ENCODE measurements around the gene ASB3.
A peak's percentile ranks its signal among the peaks of the same experiment; 100 is the strongest.
"Not testable (repeated sequence)": the region's sequence is repeated elsewhere in the genome, so short reads cannot be mapped to it uniquely, and the experiment has no call there.

The ASB3 gene

DNA sequence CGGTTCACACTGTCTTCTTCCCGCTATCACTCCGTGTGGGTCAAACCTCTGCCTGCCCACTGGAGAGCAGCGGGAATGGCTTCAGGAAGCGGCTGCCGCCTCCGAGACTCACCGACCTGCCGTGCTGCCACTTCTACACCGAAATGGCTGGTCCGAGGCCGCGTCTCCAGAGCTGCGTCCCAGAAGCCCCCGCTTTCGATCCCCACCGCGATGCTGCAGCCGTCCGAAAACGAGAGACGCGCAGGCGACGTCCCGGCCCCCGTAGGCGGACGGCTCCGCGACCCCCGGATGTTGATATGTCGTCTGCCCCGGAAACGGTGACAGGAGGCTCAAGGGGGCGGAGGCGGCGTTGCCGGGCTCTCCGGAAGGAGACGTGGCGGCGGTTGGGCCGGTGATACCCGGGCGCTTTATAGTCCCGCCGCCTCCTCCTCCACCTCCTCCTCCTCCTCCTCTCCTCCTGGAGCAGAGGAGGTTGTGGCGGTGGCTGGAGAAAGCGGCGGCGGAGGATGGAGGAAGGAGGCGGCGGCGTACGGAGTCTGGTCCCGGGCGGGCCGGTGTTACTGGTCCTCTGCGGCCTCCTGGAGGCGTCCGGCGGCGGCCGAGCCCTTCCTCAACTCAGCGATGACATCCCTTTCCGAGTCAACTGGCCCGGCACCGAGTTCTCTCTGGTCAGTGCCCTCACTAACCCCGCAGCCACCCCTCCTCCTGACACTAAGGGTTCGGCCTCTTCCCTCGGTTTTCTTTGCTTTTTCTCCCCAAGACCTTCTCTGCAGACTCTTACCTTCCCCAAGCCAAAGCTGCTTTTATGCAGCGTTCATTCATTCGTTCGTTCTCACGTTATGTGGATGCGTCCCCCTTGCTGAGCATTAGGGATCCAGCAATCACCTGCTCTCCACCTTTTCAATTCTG lies at the start of gene ASB3, which contains the start of gene ERLEC1:
ASB3 (minus strand) TSS at position 249 of the 909 bp plus-strand sequence. CDS start 21,381 bp downstream, outside the sequence.
ERLEC1 (plus strand) TSS at position 340 of the 909 bp plus-strand sequence; CDS start at position 507, 167 bp downstream.
- H3K27ac ChIP-seq = peak within 1 kb of the TSS; percentile 89
- TF ChIP-seq, protein P1, sequence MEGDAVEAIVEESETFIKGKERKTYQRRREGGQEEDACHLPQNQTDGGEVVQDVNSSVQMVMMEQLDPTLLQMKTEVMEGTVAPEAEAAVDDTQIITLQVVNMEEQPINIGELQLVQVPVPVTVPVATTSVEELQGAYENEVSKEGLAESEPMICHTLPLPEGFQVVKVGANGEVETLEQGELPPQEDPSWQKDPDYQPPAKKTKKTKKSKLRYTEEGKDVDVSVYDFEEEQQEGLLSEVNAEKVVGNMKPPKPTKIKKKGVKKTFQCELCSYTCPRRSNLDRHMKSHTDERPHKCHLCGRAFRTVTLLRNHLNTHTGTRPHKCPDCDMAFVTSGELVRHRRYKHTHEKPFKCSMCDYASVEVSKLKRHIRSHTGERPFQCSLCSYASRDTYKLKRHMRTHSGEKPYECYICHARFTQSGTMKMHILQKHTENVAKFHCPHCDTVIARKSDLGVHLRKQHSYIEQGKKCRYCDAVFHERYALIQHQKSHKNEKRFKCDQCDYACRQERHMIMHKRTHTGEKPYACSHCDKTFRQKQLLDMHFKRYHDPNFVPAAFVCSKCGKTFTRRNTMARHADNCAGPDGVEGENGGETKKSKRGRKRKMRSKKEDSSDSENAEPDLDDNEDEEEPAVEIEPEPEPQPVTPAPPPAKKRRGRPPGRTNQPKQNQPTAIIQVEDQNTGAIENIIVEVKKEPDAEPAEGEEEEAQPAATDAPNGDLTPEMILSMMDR (conservative IDR thresholded peaks at IDR 0.05) = no peak

GRCh38 chr2:53829980-53830290 lies 43.2 kb upstream of the ASB3 start:
- H3K27ac ChIP-seq = not testable (repeated sequence)

DNA sequence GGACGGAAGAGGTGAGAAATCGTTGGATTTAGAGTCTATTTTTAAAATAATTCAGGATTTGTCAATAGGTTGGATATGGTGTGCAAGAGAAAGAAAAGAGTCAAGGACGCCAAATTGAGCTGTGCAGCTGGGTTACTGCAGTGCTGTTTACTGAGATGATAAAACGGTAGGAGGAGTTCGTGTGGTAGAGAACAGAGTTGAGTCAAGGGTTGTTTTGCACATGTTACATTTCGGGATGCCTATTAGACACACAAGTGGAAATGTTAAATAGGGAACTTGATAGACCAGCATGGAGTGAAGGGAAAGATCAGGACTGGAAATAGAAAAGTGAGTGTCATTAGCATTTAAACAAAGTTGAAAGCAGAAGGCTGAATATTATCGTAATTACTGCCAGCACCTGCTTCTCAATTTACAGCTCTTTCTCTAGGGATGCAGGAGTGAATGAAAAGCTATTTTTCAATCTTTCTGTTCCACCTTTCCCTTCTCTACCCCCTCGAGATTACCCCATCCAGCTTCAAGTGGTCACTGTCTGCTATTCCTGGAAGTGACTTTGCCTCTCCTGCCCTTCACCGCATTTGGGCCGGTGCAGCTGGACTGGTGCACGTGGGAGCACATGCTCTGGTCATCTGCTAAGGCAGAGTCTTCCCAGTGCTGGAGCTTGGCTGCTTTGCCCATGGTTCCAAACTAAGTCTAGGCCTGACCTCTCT lies 42.7 kb upstream of the ASB3 start:
- TF ChIP-seq, protein P1 (conservative IDR thresholded peaks at IDR 0.05) = no peak
- H3K27ac ChIP-seq = no peak overlapping the region

- H3K27ac ChIP-seq = no peak overlapping the region
- TF ChIP-seq, protein P1 (conservative IDR thresholded peaks at IDR 0.05) = no peak
These were observed 41.6 kb upstream of the ASB3 start for GRCh38 chr2:53828331-53828730.

DNA sequence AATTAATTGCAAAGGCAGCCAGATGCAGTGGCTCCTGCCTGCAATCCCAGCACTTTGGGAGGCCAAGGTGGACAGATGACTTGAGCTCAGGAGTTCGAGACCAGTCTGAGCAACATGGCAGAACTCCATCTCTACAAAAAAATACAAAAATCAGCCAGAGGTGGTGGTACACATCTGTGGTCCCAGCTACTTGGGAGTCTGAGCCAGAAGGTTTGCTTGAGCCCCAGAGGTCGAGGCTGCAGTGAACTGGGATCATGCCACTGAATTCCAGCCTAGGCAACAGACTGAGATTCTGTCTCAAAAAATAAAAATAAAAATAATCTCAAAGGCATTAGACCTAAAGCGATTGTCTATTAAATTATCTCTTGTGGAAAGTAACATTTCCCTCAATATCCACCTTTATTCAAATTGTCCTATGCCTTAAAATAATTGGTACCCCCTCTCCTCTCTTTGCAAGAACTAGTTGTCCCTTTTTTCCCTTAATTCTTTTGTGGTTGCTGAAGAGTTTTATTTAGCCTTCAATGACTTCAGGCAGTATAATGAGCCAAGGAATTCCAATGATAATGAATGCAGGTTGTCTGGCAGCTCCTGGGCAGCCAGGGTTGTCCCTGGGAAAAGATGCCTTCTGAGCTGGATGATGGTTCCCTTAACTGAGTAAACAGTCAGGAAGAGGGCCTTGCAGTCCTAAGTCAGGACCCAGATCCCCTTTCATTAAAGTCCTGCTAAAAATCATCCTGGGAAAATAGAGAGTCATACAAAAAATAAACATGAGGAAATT lies 40.8 kb upstream of the ASB3 start:
- TF ChIP-seq, protein P1 (conservative IDR thresholded peaks at IDR 0.05) = no peak
- no peak overlapping the region for H3K27ac ChIP-seq

GRCh38 chr2:53826587-53827397 lies 40.0 kb upstream of the ASB3 start:
- TF ChIP-seq, protein P1 (conservative IDR thresholded peaks at IDR 0.05) = no peak
- no peak overlapping the region for H3K27ac ChIP-seq

DNA sequence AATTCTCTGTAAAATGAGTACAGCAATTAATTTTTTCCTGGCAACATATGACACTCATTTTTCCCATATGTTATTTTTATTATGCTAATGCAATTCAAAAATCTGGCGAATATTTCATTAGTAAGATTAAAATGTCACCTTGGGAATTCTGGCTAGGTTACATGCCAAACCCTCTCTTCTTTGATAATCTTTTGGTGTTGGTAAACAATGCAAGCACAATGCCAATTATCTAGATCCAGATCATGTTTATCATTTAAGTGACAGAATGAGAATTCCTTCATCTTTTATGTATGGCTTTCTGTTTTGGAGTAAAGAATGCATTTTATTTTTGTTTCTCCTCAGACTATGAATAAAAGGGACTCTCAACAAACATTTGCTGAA lies 39.3 kb upstream of the ASB3 start:
- TF ChIP-seq, protein P1 (conservative IDR thresholded peaks at IDR 0.05) = no peak
- H3K27ac ChIP-seq = no peak overlapping the region
